Activated CD8-positive, alpha-beta T cell treated with anti-CD3 and anti-CD28 coated beads for 36 hours (primary cell): ENCODE measurements around the gene MN1. TPM values are rescaled to one million over a fixed set of nuclear protein-coding genes. Genes with fewer than 3 reads are reported as not detected.
A peak's percentile ranks its signal among the peaks of the same experiment; 100 is the strongest.

Experiments
- ATAC-seq: fragments of 200-7000 bp; cut with Tn5 transposase; one replicate; pipeline ENCODE4 v1.10.0; 2021; ENCODE audit warnings: mild to moderate bottlenecking, moderate library complexity
- CTCF ChIA-PET: fragments of 350-600 bp; sonication (Branson Sonifier 250); formaldehyde crosslinking; loops from one replicate; lab custom pipeline; 2021; ENCODE audit warnings: antibody characterized with exemption; lab: Charles Lee
- POLR2A ChIA-PET: fragments of 350-600 bp; sonication (Branson Sonifier 250); formaldehyde crosslinking; loops from one replicate; lab custom pipeline; 2021; ENCODE audit warnings: antibody characterized with exemption; lab: Charles Lee
- DNase-seq: peaks from one replicate; pipeline ENCODE4 v3.0.0-alpha.2; 2020
- H3K27ac Mint-ChIP-seq: one replicate; pipeline ENCODE4 v1.8.0; 2021; ENCODE audit warnings: mild to moderate bottlenecking, mixed read lengths
- H3K27me3 Mint-ChIP-seq: one replicate; pipeline ENCODE4 v1.8.0; 2021; ENCODE audit warnings: mixed read lengths
- H3K36me3 Mint-ChIP-seq: one replicate; pipeline ENCODE4 v1.8.0; 2021; ENCODE audit warnings: low read depth, mixed read lengths
- H3K4me1 Mint-ChIP-seq: one replicate; pipeline ENCODE4 v1.8.0; 2021; ENCODE audit warnings: low read depth, mixed read lengths
- H3K4me3 Mint-ChIP-seq: one replicate; pipeline ENCODE4 v1.8.0; 2021; ENCODE audit warnings: mild to moderate bottlenecking, moderate library complexity, mixed read lengths
- H3K9me3 Mint-ChIP-seq: one replicate; pipeline ENCODE4 v1.8.0; 2021; ENCODE audit warnings: mixed read lengths
- CTCF ChIP-seq: fragments of 200-600 bp; IDR thresholded peaks from one replicate; pipeline ENCODE4 v1.8.0; 2022; ENCODE audit warnings: antibody characterized with exemption, mild to moderate bottlenecking
- intact Hi-C: fragments of 100-400 bp; cut with micrococcal nuclease; formaldehyde crosslinking; loops from one replicate; pipeline ENCODE4 v1.10.0; 2022
- total RNA-seq, 2 experiments: library from RNA; stranded (reverse); gene quantifications; one replicate each; pipeline ENCODE4 v1.2.3, GENCODE V29; 2021

Gene MN1
- total RNA-seq, 2 experiments from 2014 or later, result 0.11 to 0.16 TPM

DNA sequence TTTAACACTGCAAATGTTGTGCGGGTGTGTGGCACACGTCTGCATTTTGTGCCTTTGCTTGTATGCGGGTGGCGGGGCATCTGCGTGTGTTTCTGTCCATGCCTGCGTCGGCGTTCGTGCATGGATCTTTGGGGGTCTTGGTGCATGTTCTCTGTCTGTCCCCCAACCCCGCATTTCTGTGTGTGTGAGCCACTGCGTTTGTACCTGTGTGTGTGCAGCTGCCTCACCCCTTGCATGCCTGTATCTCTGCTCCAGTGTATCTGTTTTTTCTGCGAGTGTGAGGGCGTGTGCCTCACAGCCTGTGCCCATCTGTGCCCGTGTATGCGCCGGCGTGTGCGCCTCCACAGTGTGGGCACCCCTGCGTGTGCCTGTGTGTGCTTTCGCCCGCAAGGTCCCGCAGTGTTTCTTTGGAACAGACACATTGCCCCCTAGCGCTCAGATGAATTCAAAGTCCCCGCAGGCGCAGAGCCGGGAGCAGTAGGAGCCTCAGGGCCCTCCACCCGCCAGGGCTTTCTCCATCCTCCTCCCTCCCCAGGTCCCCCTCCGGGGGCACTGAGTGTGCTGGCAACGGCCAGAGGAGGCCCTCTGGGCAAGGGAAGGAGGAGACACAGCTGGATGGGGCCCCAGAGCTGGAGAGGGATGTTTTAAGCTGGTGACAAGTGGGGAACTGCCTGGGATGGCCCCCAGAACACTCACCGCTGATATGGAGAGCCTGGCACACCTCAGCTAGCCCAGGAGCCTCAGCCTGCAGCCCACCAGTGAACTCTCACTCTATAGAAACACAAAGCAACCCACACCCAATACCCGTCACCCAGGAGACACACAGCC lies 3.1 kb upstream of the MN1 start:
- ATAC-seq (peak; percentile 57), DNase-seq (peak; percentile 73)
- intact Hi-C loops, result no loop called here
- H3K27me3 Mint-ChIP-seq, result peaks cover 27% of the 10 kb centered on the region
- H3K36me3 Mint-ChIP-seq, result no peaks in the 10 kb centered on the region
- H3K4me3 Mint-ChIP-seq, result no peak overlapping the region
- H3K27ac Mint-ChIP-seq, result no peak overlapping the region
- POLR2A ChIA-PET, result no interaction called here
- peaks cover 10% of the 10 kb centered on the region for H3K4me1 Mint-ChIP-seq
- H3K9me3 Mint-ChIP-seq, result no peaks in the 10 kb centered on the region
- CTCF ChIA-PET, result interaction anchor here (0.9 to 1.9 kb wide), 3 partner anchors 13 to 216 kb away, joined by 3 to 4 read pairs (median 3); no protein-coding TSS in a partner anchor
- peak; percentile 70 for TF ChIP-seq CTCF

DNA sequence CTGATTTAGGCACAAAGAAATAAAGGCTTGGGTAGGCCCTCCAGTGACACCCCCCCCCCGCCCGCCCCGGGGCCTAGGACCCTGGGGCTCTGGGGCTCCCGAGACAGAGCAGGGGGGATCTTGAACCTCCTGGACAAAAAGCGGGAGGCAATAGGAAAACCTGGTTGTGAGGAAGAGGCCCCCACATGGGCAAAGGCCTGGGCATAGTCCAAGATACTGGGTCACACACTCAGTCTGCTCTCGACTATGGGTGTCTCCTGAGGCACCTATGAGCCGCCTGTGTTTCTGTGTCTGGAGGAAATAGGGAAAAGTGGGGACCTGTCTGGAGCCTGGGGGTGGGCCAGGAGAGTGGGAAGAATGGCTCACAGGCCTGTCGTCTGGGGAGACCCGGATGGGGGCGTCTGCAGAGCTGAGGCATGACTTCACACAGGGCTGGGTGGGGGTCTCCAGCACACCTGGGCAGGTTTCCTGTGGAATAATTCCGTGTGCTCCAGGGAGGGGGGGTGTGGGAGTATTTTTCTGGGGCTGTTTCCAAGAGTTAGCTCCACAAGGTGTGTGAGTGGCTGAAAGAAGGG lies 2.4 kb upstream of the MN1 start:
- no peak for DNase-seq
- CTCF ChIA-PET, result interaction anchor here (0.9 to 1.9 kb wide), 2 partner anchors 13 to 15 kb away, joined by 3 to 4 read pairs; no protein-coding TSS in a partner anchor
- intact Hi-C loops, result no loop called here
- Mint-ChIP-seq H3K27me3 (peaks cover 20% of the 10 kb centered on the region), H3K4me1 (peaks cover 10% of the 10 kb centered on the region), H3K27ac (no peak overlapping the region), H3K36me3 (no peaks in the 10 kb centered on the region), H3K9me3 (no peaks in the 10 kb centered on the region), H3K4me3 (no peak overlapping the region)
- ATAC-seq, result no peak
- TF ChIP-seq CTCF, result no peak
- POLR2A ChIA-PET, result no interaction called here

- peaks cover 19% of the 10 kb centered on the region for H3K27me3 Mint-ChIP-seq
- peak; percentile 9 for ATAC-seq
Measured at GRCh38 chr22:27802346-27803073, 954 bp upstream of the MN1 start.

GRCh38 chr22:27801202-27801615 lies 347 bp downstream of the MN1 start:
- intact Hi-C loops, result no loop called here
- Mint-ChIP-seq H3K27me3 (peaks cover 19% of the 10 kb centered on the region), H3K27ac (no peak overlapping the region), H3K9me3 (no peaks in the 10 kb centered on the region), H3K4me3 (peak overlapping the region; percentile 73), H3K36me3 (no peaks in the 10 kb centered on the region), H3K4me1 (peaks cover 10% of the 10 kb centered on the region)
- no peak for TF ChIP-seq CTCF
- POLR2A ChIA-PET, result no interaction called here
- CTCF ChIA-PET, result no interaction called here
- ATAC-seq (peak; percentile 46), DNase-seq (peak; percentile 36)

More at GRCh38 chr22:27802346-27803073, 954 bp upstream of the MN1 start:
- Mint-ChIP-seq H3K9me3 (no peaks in the 10 kb centered on the region), H3K27ac (no peak overlapping the region), H3K4me1 (peaks cover 10% of the 10 kb centered on the region), H3K36me3 (no peaks in the 10 kb centered on the region), H3K4me3 (peak overlapping the region; percentile 73)
- intact Hi-C loops, result no loop called here
- CTCF ChIA-PET, result no interaction called here
- no peak for TF ChIP-seq CTCF
- DNase-seq, result no peak
- POLR2A ChIA-PET, result no interaction called here
